ENCODE data around the gene KMT5C.
A peak's percentile ranks its signal among the peaks of the same experiment; 100 is the strongest.

The KMT5C gene

DNA sequence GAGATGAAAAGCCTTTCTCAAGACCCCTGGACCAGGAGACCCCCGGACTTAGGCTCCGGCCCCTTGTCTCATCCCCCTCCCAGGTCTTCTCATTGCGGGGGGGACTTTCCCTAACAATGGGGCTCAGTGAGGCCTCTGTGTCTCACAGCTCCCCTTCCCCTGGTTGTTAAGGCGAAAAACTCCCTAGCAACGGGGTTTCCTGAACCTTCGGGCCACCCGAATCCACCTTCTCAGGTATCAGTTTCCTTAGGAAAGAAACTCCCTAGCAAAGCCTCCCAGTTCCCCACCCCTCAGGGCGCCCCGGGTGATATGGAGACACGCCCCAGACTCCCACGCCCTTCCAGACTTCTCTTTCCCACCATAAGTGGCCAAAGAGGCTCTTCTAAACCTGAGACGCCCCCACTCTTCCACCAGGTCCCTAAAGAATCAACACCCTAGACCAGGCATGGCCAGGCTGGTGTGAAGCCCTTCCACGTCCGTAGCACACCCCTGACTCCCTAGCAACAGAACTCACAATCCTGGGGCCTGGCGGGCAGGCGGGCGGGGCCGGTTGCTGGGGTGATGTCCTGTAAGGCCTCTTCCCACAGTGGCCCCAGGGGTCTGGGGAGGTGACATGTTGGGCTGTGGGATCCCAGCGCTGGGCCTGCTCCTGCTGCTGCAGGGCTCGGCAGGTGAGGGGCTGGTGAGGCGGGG lies 36.7 kb downstream of the KMT5C start, which contains the start of gene TMEM190:
TSS of gene TMEM190 (plus strand) at position 586 of the 693 bp plus-strand sequence. CDS start at position 614, 28 bp downstream.
- POLR2A ChIA-PET: interaction anchor here (0.6 to 1.0 kb wide), 2 partner anchors 28 to 31 kb away, joined by 4 read pairs; partner anchors contain the start of gene UBE2S
- Histone ChIP-seq H3K9me3 (ENCODE audit: control insufficient read depth, insufficient read depth, low read depth, low read length) (no peaks in the 10 kb centered on the region), H3K4me1 (ENCODE audit: control insufficient read depth, insufficient read depth, low read length) (no peaks in the 10 kb centered on the region; the same call in 1 of the 2 replicates), H3K36me3 (ENCODE audit: control insufficient read depth in 2 of 2, insufficient read depth in 1 of 2, low read length in 2 of 2) (no peaks in the 10 kb centered on the region), H3K4me3 (ENCODE audit: low read depth, low read length) (no peak within 1 kb of the TSS), H3K27ac (ENCODE audit: extremely low read depth, low read depth, low read length) (no peak within 1 kb of the TSS)
- CTCF ChIA-PET: interaction anchor here (1.0 kb wide), 1 partner anchor 210 kb away, joined by 3 read pairs; the partner anchor contains the start of gene DNAAF3
- TF ChIP-seq ZNF24 (tag by site-specific recombination; IDR thresholded peaks at IDR 0.05): no peak
- no peak for TF ChIP-seq SP2 (tag by site-specific recombination; IDR thresholded peaks at IDR 0.05)
- TF ChIP-seq GLIS2 (tag by site-specific recombination; IDR thresholded peaks at IDR 0.05): peak; percentile 13; the same call in 1 of the 2 replicates
- TF ChIP-seq KLF1 (tag by site-specific recombination; IDR thresholded peaks at IDR 0.05): peak; percentile 92
- TF ChIP-seq ZNF341 (tag by site-specific recombination; IDR thresholded peaks at IDR 0.05; ENCODE audit: low read depth): peak; percentile 51
- TF ChIP-seq ZNF600 (tag by site-specific recombination; IDR thresholded peaks at IDR 0.05): peak; percentile 47; the same call in 1 of the 2 replicates
- TF ChIP-seq ZFHX2 (tag by site-specific recombination; conservative IDR thresholded peaks at IDR 0.05): peak; percentile 35; the same call in 1 of the 2 replicates
- TF ChIP-seq ZIC2 (tag by site-specific recombination; IDR thresholded peaks at IDR 0.05): peak; percentile 74
- TF ChIP-seq ZNF221 (tag by site-specific recombination; IDR thresholded peaks at IDR 0.05; ENCODE audit: borderline replicate concordance): no peak

DNA sequence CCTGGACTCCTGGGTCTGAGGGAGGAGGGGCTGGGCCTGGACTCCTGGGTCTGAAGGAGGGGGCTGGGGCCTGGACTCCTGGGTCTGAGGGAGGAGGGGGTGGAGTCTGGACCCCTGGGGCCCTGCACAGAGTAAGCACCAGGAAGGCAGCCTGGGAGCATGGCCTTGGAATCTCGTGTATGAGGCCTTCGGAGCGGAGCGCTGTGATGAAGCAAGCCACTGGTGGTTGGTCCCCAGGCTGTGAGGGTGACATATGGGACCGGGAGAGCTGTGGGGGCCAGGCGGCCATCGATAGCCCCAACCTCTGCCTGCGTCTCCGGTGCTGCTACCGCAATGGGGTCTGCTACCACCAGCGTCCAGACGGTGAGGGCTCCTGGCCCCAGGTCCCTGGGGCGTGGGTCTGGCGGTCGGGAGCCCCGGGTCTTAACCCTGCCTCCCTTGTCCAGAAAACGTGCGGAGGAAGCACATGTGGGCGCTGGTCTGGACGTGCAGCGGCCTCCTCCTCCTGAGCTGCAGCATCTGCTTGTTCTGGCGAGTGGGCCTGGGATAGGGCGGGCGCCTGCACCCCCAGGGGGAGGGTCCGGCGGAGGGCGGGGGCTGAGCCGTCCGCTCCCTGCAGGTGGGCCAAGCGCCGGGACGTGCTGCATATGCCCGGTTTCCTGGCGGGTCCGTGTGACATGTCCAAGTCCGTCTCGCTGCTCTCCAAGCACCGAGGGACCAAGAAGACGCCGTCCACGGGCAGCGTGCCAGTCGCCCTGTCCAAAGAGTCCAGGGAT lies 37.9 kb downstream of the KMT5C start:
- CTCF ChIA-PET: interaction anchor here (0.6 to 1.0 kb wide), 2 partner anchors 127 to 211 kb away, joined by 3 read pairs; partner anchors contain the start of gene DNAAF3
- TF ChIP-seq ZNF366 (tag by site-specific recombination; conservative IDR thresholded peaks at IDR 0.05): no peak
- TF ChIP-seq ZNF600 (tag by site-specific recombination; IDR thresholded peaks at IDR 0.05): peak; percentile 52
- TF ChIP-seq ZNF548 (tag by site-specific recombination; IDR thresholded peaks at IDR 0.05): no peak
- H3K4me3 ChIP-seq (ENCODE audit: low read depth, low read length): no peak overlapping the region
- POLR2A ChIA-PET: no interaction called here
- no peaks in the 10 kb centered on the region for H3K36me3 ChIP-seq (ENCODE audit: control insufficient read depth in 2 of 2, insufficient read depth in 1 of 2, low read length in 2 of 2)
- no peak overlapping the region for H3K27ac ChIP-seq (ENCODE audit: extremely low read depth, low read depth, low read length)
- H3K9me3 ChIP-seq (ENCODE audit: control insufficient read depth, insufficient read depth, low read depth, low read length): no peaks in the 10 kb centered on the region
- no peaks in the 10 kb centered on the region; the same call in 1 of the 2 replicates for H3K4me1 ChIP-seq (ENCODE audit: control insufficient read depth, insufficient read depth, low read length)

DNA sequence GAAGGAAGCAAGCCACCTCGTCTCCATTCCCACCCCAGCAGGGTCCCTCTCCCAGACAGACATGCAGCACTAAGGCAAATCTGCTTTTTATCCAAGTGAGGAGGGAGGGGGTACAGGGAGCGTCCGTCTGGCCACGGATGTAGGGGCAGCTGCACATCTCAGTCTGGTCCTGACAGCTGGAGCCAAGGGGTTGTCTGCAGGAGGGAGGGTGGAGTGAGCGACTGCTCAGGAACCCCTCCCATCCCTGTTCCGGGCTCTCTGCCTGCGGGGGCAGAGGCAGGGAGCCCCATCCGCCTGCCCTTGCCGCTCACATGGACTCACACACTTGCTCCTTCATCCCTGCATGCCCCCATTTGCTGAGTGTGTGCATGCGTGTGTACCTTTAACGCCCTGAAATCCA lies 39.5 kb downstream of the KMT5C start:
- TF ChIP-seq ZNF175 (tag by site-specific recombination; IDR thresholded peaks at IDR 0.05) (no peak), ZNF10 (tag by site-specific recombination; IDR thresholded peaks at IDR 0.05) (no peak), ZIC2 (tag by site-specific recombination; IDR thresholded peaks at IDR 0.05) (peak; percentile 11; the same call in 1 of the 2 replicates), GLIS1 (tag by site-specific recombination; IDR thresholded peaks at IDR 0.05) (0 out of 2 replicates have a peak, but pooled peaks have one; percentile 2)
- TF ChIP-seq, protein P1, sequence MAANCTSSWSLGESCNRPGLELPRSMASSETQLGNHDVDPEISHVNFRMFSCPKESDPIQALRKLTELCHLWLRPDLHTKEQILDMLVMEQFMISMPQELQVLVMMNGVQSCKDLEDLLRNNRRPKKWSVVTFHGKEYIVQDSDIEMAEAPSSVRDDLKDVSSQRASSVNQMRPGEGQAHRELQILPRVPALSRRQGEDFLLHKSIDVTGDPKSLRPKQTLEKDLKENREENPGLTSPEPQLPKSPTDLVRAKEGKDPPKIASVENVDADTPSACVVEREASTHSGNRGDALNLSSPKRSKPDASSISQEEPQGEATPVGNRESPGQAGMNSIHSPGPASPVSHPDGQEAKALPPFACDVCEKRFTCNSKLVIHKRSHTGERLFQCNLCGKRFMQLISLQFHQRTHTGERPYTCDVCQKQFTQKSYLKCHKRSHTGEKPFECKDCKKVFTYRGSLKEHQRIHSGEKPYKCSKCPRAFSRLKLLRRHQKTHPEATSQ (tag by site-specific recombination; IDR thresholded peaks at IDR 0.05): no peak
- TF ChIP-seq, protein P2, sequence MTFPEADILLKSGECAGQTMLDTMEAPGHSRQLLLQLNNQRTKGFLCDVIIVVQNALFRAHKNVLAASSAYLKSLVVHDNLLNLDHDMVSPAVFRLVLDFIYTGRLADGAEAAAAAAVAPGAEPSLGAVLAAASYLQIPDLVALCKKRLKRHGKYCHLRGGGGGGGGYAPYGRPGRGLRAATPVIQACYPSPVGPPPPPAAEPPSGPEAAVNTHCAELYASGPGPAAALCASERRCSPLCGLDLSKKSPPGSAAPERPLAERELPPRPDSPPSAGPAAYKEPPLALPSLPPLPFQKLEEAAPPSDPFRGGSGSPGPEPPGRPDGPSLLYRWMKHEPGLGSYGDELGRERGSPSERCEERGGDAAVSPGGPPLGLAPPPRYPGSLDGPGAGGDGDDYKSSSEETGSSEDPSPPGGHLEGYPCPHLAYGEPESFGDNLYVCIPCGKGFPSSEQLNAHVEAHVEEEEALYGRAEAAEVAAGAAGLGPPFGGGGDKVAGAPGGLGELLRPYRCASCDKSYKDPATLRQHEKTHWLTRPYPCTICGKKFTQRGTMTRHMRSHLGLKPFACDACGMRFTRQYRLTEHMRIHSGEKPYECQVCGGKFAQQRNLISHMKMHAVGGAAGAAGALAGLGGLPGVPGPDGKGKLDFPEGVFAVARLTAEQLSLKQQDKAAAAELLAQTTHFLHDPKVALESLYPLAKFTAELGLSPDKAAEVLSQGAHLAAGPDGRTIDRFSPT (tag by site-specific recombination; IDR thresholded peaks at IDR 0.05): 0 out of 2 replicates have a peak, but pooled peaks have one; percentile 13
- TF ChIP-seq, protein P3, sequence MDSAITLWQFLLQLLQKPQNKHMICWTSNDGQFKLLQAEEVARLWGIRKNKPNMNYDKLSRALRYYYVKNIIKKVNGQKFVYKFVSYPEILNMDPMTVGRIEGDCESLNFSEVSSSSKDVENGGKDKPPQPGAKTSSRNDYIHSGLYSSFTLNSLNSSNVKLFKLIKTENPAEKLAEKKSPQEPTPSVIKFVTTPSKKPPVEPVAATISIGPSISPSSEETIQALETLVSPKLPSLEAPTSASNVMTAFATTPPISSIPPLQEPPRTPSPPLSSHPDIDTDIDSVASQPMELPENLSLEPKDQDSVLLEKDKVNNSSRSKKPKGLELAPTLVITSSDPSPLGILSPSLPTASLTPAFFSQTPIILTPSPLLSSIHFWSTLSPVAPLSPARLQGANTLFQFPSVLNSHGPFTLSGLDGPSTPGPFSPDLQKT (IDR thresholded peaks at IDR 0.05; ENCODE audit: borderline replicate concordance, low read depth, low read length): no peak
- TF ChIP-seq, protein P4, sequence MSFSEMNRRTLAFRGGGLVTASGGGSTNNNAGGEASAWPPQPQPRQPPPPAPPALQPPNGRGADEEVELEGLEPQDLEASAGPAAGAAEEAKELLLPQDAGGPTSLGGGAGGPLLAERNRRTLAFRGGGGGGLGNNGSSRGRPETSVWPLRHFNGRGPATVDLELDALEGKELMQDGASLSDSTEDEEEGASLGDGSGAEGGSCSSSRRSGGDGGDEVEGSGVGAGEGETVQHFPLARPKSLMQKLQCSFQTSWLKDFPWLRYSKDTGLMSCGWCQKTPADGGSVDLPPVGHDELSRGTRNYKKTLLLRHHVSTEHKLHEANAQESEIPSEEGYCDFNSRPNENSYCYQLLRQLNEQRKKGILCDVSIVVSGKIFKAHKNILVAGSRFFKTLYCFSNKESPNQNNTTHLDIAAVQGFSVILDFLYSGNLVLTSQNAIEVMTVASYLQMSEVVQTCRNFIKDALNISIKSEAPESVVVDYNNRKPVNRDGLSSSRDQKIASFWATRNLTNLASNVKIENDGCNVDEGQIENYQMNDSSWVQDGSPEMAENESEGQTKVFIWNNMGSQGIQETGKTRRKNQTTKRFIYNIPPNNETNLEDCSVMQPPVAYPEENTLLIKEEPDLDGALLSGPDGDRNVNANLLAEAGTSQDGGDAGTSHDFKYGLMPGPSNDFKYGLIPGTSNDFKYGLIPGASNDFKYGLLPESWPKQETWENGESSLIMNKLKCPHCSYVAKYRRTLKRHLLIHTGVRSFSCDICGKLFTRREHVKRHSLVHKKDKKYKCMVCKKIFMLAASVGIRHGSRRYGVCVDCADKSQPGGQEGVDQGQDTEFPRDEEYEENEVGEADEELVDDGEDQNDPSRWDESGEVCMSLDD (tag by site-specific recombination; IDR thresholded peaks at IDR 0.05): 0 out of 2 replicates have a peak, but pooled peaks have one; percentile 47
- TF ChIP-seq, protein P5, sequence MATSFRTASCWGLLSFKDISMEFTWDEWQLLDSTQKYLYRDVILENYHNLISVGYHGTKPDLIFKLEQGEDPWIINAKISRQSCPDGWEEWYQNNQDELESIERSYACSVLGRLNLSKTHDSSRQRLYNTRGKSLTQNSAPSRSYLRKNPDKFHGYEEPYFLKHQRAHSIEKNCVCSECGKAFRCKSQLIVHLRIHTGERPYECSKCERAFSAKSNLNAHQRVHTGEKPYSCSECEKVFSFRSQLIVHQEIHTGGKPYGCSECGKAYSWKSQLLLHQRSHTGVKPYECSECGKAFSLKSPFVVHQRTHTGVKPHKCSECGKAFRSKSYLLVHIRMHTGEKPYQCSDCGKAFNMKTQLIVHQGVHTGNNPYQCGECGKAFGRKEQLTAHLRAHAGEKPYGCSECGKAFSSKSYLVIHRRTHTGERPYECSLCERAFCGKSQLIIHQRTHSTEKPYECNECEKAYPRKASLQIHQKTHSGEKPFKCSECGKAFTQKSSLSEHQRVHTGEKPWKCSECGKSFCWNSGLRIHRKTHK (tag by site-specific recombination; IDR thresholded peaks at IDR 0.05): no peak
- H3K9me3 ChIP-seq (ENCODE audit: control insufficient read depth, insufficient read depth, low read depth, low read length): no peaks in the 10 kb centered on the region
- H3K27ac ChIP-seq (ENCODE audit: extremely low read depth, low read depth, low read length): no peak overlapping the region
- no peaks in the 10 kb centered on the region for H3K36me3 ChIP-seq (ENCODE audit: control insufficient read depth in 2 of 2, insufficient read depth in 1 of 2, low read length in 2 of 2)
- no peaks in the 10 kb centered on the region for H3K4me1 ChIP-seq (ENCODE audit: control insufficient read depth, insufficient read depth, low read length)
- CTCF ChIA-PET: no interaction called here
- POLR2A ChIA-PET: no interaction called here
- no peak overlapping the region for H3K4me3 ChIP-seq (ENCODE audit: low read depth, low read length)
